SK-N-SH (cell line): ENCODE measurements around the gene DUSP3.

Experiments used
- CHD2 ChIP-seq: fragments of 150-350 bp; IDR thresholded peaks from 2 replicates; pipeline ENCODE4 v1.6.1; 2018; ENCODE audit warnings: low read length; ENCODE audit not compliant: partially characterized antibody
- CTCF ChIP-seq: fragments of 200-600 bp; sonication (generic); IDR thresholded peaks from 2 replicates; pipeline ENCODE4 v1.6.1; 2017; ENCODE audit warnings: antibody characterized with exemption, mild to moderate bottlenecking, moderate library complexity
- EP300 ChIP-seq, 2 experiments: IDR thresholded peaks; 2 replicates each; pipeline versions ENCODE4 v1.4.0 to v1.6.1; 2012; ENCODE audit warnings: borderline replicate concordance in 1 of 2, low read depth in 1 of 2, low read length in 1 of 2
- EZH2phosphoT487 ChIP-seq: fragments of 200-600 bp; sonication (generic); IDR thresholded peaks from 2 replicates; pipeline ENCODE4 v1.6.1; 2017; ENCODE audit warnings: low read depth, mixed run types, mild to moderate bottlenecking, antibody characterized with exemption, moderate library complexity, borderline replicate concordance
- GABPA ChIP-seq: IDR thresholded peaks from 2 replicates; pipeline ENCODE4 v1.4.0; 2012; ENCODE audit warnings: low read depth, mild to moderate bottlenecking
- MAX ChIP-seq: IDR thresholded peaks from 2 replicates; pipeline ENCODE4 v1.4.0; 2012; ENCODE audit warnings: low read depth
- POLR2AphosphoS5 ChIP-seq: IDR thresholded peaks from 2 replicates; pipeline ENCODE4 v1.6.1; 2012; ENCODE audit warnings: low read depth, low read length
- RAD21 ChIP-seq: IDR thresholded peaks from 2 replicates; pipeline ENCODE4 v1.6.1; 2012; ENCODE audit warnings: mild to moderate bottlenecking, low read length
- REST ChIP-seq: IDR thresholded peaks from 2 replicates; pipeline ENCODE4 v1.6.1; 2012; ENCODE audit warnings: mild to moderate bottlenecking, low read depth, low read length, moderate library complexity
- SIN3A ChIP-seq: IDR thresholded peaks from 2 replicates; pipeline ENCODE4 v1.6.1; 2012; ENCODE audit warnings: low read depth, mild to moderate bottlenecking, low read length, moderate library complexity, borderline replicate concordance
- SMC3 ChIP-seq: IDR thresholded peaks from 2 replicates; pipeline ENCODE4 v1.6.1; 2012; ENCODE audit warnings: low read depth, low read length, improper control_type of control experiment
- TAF1 ChIP-seq: IDR thresholded peaks from 2 replicates; pipeline ENCODE4 v1.6.1; 2012; ENCODE audit warnings: low read depth, mild to moderate bottlenecking, low read length, moderate library complexity, borderline replicate concordance
- YY1 ChIP-seq: IDR thresholded peaks from 2 replicates; pipeline ENCODE4 v1.4.0; 2012; ENCODE audit warnings: low read depth, mild to moderate bottlenecking
- ZBTB33 ChIP-seq: IDR thresholded peaks from 2 replicates; pipeline ENCODE4 v1.4.0; 2012; ENCODE audit warnings: low read depth, borderline replicate concordance

- TF ChIP-seq YY1 (no peak), CTCF (no peak), POLR2AphosphoS5 (no peak), GABPA (no peak), EP300 (IDR thresholded peaks at IDR 0.05; ENCODE audit: borderline replicate concordance in 1 of 2, low read depth in 1 of 2, low read length in 1 of 2) (no peak), ZBTB33 (no peak), SIN3A (no peak), SMC3 (no peak), TAF1 (no peak), REST (no peak), CHD2 (no peak), MAX (no peak), EZH2phosphoT487 (no peak), RAD21 (no peak)
Observed at GRCh38 chr17:43805117-43805516, 26.3 kb upstream of the DUSP3 start.
